ENCODE data around the gene ELMOD3.

The ELMOD3 gene

DNA sequence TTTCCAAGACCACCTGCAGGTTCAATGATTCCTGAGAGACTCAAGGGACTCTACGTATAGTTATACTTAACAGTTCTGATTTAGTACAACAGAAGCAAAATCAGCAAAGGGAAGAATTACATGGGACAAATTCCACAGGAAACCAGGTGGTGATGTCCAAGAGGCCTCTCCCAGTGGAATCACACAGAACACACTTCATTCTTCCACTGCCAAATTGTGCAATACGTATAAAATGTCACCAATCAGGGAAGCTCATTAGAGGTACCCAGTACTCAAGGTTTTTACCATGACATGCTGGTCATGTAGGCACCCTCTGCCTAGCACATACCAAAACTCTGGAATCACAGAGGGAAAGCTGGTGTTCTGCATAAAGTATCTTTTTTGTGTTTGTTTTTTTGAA is 33.2 kb downstream of the ELMOD3 start:
- H3K27ac ChIP-seq (ENCODE audit: insufficient read depth, low read length, poor library complexity, severe bottlenecking), result no peak overlapping the region
- H3K4me1 ChIP-seq (ENCODE audit: control insufficient read depth, insufficient read depth, low read length, poor library complexity, severe bottlenecking), result peaks cover 5% of the 10 kb centered on the region
- peaks cover 47% of the 10 kb centered on the region for H3K36me3 ChIP-seq (ENCODE audit: control insufficient read depth, insufficient read depth, low read length)
- no peak overlapping the region for H3K4me3 ChIP-seq (ENCODE audit: insufficient read depth, low read depth, low read length, poor library complexity, severe bottlenecking)
- no peak for DNase-seq
- H3K9me3 ChIP-seq (ENCODE audit: control insufficient read depth, low read length), result no peaks in the 10 kb centered on the region
- H3K27me3 ChIP-seq (replicated peaks; ENCODE audit: control insufficient read depth, insufficient read depth, low read length, poor library complexity, severe bottlenecking), result no peaks in the 10 kb centered on the region

DNA sequence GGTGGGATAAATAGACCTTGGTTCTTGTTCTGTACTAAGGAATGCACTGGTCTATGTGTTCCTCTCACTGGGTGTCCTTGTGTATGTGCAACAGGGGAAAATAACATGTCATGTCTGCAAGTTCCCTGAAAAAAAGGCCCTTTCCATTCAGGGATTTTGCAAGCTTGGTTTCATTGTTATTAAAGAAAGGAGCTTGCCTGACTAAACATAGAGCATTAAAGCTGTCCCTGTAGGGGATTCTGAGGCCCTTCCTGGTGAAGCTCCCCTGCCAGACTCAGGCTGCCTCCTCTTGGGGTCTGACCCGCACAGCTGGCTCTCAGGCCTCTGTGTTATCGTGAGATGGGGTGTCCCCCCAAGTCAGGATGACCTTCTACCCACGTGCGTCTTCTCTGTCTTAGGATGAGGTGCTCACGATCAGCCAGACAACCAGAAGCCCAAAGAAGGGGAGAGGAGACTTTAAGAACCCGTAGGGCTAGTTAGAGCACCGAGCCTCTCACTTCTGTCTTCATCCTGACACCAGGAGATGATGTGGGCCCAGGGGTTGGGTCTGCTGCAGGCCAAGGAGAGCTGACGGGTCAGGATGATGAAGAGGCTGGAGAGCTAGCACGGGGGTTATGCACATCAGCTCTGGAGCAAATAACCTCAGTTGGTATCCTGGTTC is 34.4 kb downstream of the ELMOD3 start:
- no peak for DNase-seq
- Histone ChIP-seq H3K36me3 (ENCODE audit: control insufficient read depth, insufficient read depth, low read length) (peaks cover 51% of the 10 kb centered on the region), H3K4me3 (ENCODE audit: insufficient read depth, low read depth, low read length, poor library complexity, severe bottlenecking) (no peak overlapping the region), H3K9me3 (ENCODE audit: control insufficient read depth, low read length) (no peaks in the 10 kb centered on the region), H3K27me3 (replicated peaks; ENCODE audit: control insufficient read depth, insufficient read depth, low read length, poor library complexity, severe bottlenecking) (no peaks in the 10 kb centered on the region), H3K4me1 (ENCODE audit: control insufficient read depth, insufficient read depth, low read length, poor library complexity, severe bottlenecking) (peaks cover 5% of the 10 kb centered on the region), H3K27ac (ENCODE audit: insufficient read depth, low read length, poor library complexity, severe bottlenecking) (no peak overlapping the region)

DNA sequence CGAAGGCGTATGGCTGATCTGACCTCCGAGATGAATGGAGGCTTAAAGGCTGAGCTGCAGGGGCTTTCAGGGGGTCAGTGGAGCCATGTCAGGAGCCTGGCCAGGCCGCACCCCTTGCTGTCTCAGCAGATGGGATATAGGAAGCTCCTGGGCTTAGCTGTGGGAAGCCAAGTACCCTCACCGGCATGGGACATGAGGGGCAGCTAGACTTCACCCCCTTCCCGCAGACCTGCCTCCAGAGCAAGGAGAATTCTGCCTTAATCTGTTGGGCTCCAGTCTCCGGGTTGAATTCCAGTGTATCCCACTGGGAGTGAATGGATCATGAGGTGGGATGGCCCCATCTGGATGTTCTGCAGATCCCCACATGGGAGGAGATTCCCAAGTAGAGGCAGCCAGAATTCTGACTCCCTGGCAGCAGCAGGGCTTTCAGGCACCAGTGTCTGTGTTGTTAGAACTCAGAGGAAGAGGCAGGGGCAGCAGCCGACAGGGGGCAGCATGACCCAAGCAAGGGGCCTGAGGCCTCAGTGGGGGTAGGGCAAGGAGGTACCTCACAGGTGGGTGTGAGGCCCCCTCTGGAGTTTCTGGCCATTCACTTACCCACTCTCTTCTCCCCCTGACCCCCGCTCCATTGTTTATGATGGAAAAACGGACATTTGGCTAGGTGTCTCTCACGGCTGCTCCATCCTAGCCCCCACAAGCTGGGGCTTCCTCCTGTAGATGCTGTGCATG is 36.5 kb downstream of the ELMOD3 start:
- no peaks in the 10 kb centered on the region for H3K27me3 ChIP-seq (replicated peaks; ENCODE audit: control insufficient read depth, insufficient read depth, low read length, poor library complexity, severe bottlenecking)
- DNase-seq, result peak; percentile 39 to 49 (median 43)
- H3K4me3 ChIP-seq (ENCODE audit: insufficient read depth, low read depth, low read length, poor library complexity, severe bottlenecking), result no peak overlapping the region
- peaks cover 55% of the 10 kb centered on the region for H3K36me3 ChIP-seq (ENCODE audit: control insufficient read depth, insufficient read depth, low read length)
- H3K9me3 ChIP-seq (ENCODE audit: control insufficient read depth, low read length), result no peaks in the 10 kb centered on the region
- H3K27ac ChIP-seq (ENCODE audit: insufficient read depth, low read length, poor library complexity, severe bottlenecking), result no peak overlapping the region
- peaks cover 5% of the 10 kb centered on the region for H3K4me1 ChIP-seq (ENCODE audit: control insufficient read depth, insufficient read depth, low read length, poor library complexity, severe bottlenecking)

DNA sequence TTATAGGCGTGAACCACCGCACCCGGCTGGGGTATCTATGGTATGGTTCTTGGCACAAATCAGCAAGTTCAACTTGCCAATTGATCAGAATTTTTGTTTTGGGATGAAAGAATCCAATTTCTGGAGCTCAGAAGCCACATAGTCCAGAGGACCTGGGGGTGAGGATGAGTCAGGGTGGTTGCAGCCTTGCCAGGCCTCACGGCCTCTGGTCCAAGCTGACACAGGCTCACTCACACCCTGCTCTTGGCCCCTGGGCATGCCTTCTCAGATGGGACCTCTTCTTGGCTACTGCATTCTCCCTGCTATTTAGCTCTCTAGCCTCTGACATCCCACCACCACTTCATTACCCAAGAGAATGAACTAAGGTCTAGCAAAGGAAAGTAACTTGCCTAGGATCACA is 39.3 kb downstream of the ELMOD3 start:
- no peaks in the 10 kb centered on the region for H3K9me3 ChIP-seq (ENCODE audit: control insufficient read depth, low read length)
- peaks cover 55% of the 10 kb centered on the region for H3K36me3 ChIP-seq (ENCODE audit: control insufficient read depth, insufficient read depth, low read length)
- H3K4me3 ChIP-seq (ENCODE audit: insufficient read depth, low read depth, low read length, poor library complexity, severe bottlenecking), result no peak overlapping the region
- H3K4me1 ChIP-seq (ENCODE audit: control insufficient read depth, insufficient read depth, low read length, poor library complexity, severe bottlenecking), result peaks cover 5% of the 10 kb centered on the region
- no peaks in the 10 kb centered on the region for H3K27me3 ChIP-seq (replicated peaks; ENCODE audit: control insufficient read depth, insufficient read depth, low read length, poor library complexity, severe bottlenecking)
- no peak overlapping the region for H3K27ac ChIP-seq (ENCODE audit: insufficient read depth, low read length, poor library complexity, severe bottlenecking)
- no peak for DNase-seq

DNA sequence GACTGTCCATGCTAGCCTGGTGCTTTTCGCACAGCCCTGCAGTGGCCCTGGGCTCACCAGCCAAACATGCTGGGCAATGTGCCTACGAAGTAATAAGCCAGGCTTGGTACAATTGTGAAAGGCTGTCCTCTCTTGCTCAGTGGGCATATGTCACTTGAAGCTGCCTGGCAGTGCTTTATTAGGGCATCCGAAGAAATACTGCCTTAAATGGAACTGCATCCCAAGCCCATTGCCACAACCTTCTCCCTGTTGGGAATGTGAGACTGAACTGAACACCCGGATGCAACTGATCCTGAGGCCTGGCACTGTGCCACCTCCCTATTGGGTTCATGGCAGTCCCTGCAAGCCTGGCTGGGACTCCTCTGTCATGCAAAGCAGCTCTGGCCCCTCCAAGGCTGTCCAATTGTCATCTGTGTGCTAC is 39.7 kb downstream of the ELMOD3 start:
- no peak for DNase-seq
- peaks cover 55% of the 10 kb centered on the region for H3K36me3 ChIP-seq (ENCODE audit: control insufficient read depth, insufficient read depth, low read length)
- H3K4me3 ChIP-seq (ENCODE audit: insufficient read depth, low read depth, low read length, poor library complexity, severe bottlenecking), result no peak overlapping the region
- no peaks in the 10 kb centered on the region for H3K9me3 ChIP-seq (ENCODE audit: control insufficient read depth, low read length)
- H3K27ac ChIP-seq (ENCODE audit: insufficient read depth, low read length, poor library complexity, severe bottlenecking), result no peak overlapping the region
- H3K27me3 ChIP-seq (replicated peaks; ENCODE audit: control insufficient read depth, insufficient read depth, low read length, poor library complexity, severe bottlenecking), result no peaks in the 10 kb centered on the region
- H3K4me1 ChIP-seq (ENCODE audit: control insufficient read depth, insufficient read depth, low read length, poor library complexity, severe bottlenecking), result peaks cover 5% of the 10 kb centered on the region

DNA sequence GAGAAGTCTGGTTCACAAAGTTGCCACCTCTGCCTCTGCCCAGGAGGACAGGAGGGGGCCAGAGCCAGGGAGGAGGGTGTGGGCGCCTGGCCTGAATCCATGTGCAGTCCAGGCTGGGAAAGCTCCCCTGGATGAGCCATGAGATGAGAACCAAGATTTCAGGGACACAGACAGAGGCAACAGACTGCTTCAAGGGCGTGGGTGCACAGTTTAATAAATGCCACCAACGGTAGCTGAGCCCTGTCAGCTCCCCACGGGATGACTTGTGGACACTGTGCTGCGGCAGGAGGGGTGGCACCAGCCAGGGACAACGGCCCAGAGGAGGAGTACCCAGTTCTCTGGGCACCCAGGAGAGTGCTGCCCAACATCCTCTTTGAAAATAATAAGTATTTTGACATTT is 40.4 kb downstream of the ELMOD3 start:
- peaks cover 51% of the 10 kb centered on the region for H3K36me3 ChIP-seq (ENCODE audit: control insufficient read depth, insufficient read depth, low read length)
- peaks cover 5% of the 10 kb centered on the region for H3K4me1 ChIP-seq (ENCODE audit: control insufficient read depth, insufficient read depth, low read length, poor library complexity, severe bottlenecking)
- no peaks in the 10 kb centered on the region for H3K9me3 ChIP-seq (ENCODE audit: control insufficient read depth, low read length)
- no peak overlapping the region for H3K4me3 ChIP-seq (ENCODE audit: insufficient read depth, low read depth, low read length, poor library complexity, severe bottlenecking)
- no peak overlapping the region for H3K27ac ChIP-seq (ENCODE audit: insufficient read depth, low read length, poor library complexity, severe bottlenecking)
- DNase-seq, result no peak
- no peaks in the 10 kb centered on the region for H3K27me3 ChIP-seq (replicated peaks; ENCODE audit: control insufficient read depth, insufficient read depth, low read length, poor library complexity, severe bottlenecking)

DNA sequence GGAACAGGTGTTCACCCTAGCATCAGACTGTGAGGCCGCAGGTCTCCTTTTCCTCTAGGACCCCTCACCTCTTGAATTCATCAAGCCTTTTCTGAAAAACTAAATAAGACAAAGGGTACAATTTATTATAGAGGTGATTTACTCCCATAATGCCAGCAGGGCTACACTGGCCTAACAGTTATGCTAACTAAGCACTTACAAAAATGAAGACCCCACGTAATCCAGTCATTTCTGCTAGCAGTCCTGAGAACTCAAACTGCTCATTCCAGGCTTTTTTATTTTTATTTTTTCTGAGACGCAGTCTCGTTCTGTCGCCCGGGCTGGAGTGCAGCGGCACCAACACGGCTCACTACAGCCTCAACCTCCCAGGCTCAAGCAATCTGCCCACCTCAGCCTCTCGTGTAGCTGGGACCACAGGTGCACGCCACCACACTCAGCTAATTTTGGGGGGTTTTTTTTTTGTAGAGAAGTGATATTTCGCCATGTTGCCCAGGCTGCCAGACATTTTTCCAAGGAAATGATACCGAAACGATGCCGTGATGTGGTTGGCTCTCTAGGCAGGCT is 41.4 kb downstream of the ELMOD3 start:
- peaks cover 43% of the 10 kb centered on the region for H3K36me3 ChIP-seq (ENCODE audit: control insufficient read depth, insufficient read depth, low read length)
- H3K27ac ChIP-seq (ENCODE audit: insufficient read depth, low read length, poor library complexity, severe bottlenecking), result no peak overlapping the region
- no peaks in the 10 kb centered on the region for H3K27me3 ChIP-seq (replicated peaks; ENCODE audit: control insufficient read depth, insufficient read depth, low read length, poor library complexity, severe bottlenecking)
- no peaks in the 10 kb centered on the region for H3K9me3 ChIP-seq (ENCODE audit: control insufficient read depth, low read length)
- DNase-seq, result no peak
- H3K4me3 ChIP-seq (ENCODE audit: insufficient read depth, low read depth, low read length, poor library complexity, severe bottlenecking), result no peak overlapping the region
- H3K4me1 ChIP-seq (ENCODE audit: control insufficient read depth, insufficient read depth, low read length, poor library complexity, severe bottlenecking), result peaks cover 5% of the 10 kb centered on the region

DNA sequence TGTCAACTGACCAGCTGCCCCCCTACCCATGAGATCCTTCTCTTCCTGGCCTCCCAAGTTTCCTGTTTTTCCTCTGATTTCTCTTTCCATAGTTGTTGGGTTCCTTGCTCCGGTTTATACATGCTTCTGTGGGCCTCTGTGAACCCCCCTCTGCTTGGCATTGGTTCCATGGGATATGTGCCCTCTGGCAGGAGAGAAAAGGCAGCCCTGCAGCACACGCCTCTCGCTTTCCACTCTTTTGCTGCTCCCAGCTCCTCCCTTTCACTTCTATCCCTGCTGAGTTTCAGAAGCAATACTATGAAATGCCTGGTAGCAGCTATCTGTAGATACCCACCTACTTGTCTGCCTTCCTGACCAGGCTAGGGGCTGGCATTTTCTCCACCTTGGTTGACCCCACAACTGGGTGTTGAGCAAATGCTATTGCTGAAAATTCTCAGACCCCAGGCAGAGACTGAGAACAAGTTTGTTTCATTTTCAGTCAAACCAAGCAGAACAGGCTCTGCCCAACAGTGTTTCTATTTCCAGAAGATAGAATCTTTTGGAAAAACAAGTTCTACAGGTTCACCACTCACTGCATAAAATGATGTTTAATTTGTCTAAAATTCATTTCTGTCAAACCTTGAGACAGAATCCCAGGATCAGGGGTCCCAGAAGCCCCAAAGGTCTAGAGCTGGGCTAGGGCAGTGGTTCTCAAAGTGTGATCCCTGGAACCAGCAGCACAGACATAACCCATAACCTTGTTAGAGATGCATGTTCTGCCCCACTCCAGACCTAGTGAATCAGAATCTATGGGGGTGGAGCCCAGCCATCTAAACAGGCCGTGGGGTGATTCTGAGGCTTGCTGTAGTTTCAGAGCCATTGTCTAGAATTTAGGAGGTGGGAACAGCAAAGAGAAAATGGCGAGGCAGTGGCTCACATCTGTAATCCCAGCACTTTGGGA is 42.2 kb downstream of the ELMOD3 start:
- no peak for DNase-seq
- no peak overlapping the region for H3K27ac ChIP-seq (ENCODE audit: insufficient read depth, low read length, poor library complexity, severe bottlenecking)
- peaks cover 5% of the 10 kb centered on the region for H3K4me1 ChIP-seq (ENCODE audit: control insufficient read depth, insufficient read depth, low read length, poor library complexity, severe bottlenecking)
- H3K4me3 ChIP-seq (ENCODE audit: insufficient read depth, low read depth, low read length, poor library complexity, severe bottlenecking), result no peak overlapping the region
- no peaks in the 10 kb centered on the region for H3K27me3 ChIP-seq (replicated peaks; ENCODE audit: control insufficient read depth, insufficient read depth, low read length, poor library complexity, severe bottlenecking)
- H3K36me3 ChIP-seq (ENCODE audit: control insufficient read depth, insufficient read depth, low read length), result peaks cover 48% of the 10 kb centered on the region
- H3K9me3 ChIP-seq (ENCODE audit: control insufficient read depth, low read length), result no peaks in the 10 kb centered on the region

DNA sequence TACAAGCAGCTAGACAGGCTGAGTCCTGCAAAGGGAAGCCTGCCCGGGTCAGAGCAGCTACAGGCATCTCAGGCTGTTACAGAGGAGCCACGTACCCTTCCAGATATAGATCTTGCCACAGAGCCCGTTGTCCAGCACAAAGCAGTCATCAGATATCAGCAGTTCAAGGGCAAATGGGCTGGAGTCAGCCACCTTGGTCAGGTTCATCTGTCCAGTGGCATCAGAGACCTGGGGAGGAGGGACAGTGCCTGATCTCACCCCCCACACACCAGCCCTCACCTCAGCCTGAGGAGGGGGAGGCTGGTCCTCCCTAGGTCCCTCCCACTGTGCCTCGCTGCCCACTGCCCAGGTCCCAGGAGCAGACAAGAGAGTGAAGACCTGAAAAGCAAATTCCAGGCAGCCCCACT is 43.4 kb downstream of the ELMOD3 start:
- Histone ChIP-seq H3K4me1 (ENCODE audit: control insufficient read depth, insufficient read depth, low read length, poor library complexity, severe bottlenecking) (no peaks in the 10 kb centered on the region), H3K27ac (ENCODE audit: insufficient read depth, low read length, poor library complexity, severe bottlenecking) (no peak overlapping the region), H3K27me3 (replicated peaks; ENCODE audit: control insufficient read depth, insufficient read depth, low read length, poor library complexity, severe bottlenecking) (no peaks in the 10 kb centered on the region), H3K36me3 (ENCODE audit: control insufficient read depth, insufficient read depth, low read length) (peaks cover 51% of the 10 kb centered on the region), H3K9me3 (ENCODE audit: control insufficient read depth, low read length) (no peaks in the 10 kb centered on the region), H3K4me3 (ENCODE audit: insufficient read depth, low read depth, low read length, poor library complexity, severe bottlenecking) (no peak overlapping the region)
- DNase-seq, result no peak

All from effector memory CD4-positive, alpha-beta T cell (primary cell).